ENCODE data around the gene LCN10. TPM values are rescaled to one million over a fixed set of nuclear protein-coding genes. Genes with fewer than 3 reads are reported as not detected.
A peak's percentile ranks its signal among the peaks of the same experiment; 100 is the strongest.

Gene LCN10
- total and polyA plus RNA-seq, 2 donors (not counting 3 experiments of a cell fraction or from before 2014, with no cell fraction given), result not detected

DNA sequence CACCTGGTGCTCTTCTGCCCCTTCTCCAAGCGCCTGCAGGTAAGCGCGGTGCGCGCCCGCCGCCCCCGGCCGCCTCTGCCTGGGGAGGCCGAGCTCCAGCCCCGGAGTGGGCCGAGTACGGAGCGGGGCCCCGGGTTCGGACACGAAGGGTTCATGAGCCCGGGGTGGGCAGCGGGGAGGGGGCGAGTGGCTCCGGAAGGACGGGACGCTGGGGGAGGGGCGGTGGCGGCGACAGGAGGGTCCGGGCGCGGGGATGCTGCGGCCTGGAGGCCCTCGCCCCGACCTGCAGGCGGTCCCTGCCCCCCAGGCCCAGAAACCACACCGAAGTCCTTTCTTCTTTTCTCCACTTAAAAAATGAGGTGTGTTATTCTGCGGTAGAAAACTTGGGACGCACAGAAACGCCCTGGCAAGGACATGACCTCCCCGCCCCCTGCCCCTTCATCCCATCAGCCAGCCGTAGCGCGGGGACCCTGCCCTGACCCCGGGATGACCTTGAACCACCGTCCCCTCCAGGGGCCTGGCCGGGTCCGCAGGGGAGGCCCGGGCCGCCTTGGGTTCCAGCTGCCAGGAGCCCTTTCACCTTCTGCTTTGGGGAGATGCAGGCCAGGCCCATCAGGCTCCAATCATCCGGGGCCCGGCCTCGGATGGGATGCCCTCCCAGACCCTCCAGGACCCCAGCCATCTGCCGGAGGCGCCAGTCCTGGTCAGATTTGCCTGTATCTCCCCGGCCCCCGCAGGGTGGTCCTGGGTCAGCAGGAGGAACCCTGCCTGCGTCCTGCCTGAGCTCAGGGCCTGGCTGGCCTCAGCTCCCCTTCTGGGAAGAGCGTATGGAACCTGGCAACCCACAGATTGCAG is 29.8 kb downstream of the LCN10 start:
- Histone ChIP-seq H3K9me3 (replicated peaks; ENCODE audit: control insufficient read depth, insufficient read depth, low read length) (no peaks in the 10 kb centered on the region), H4K20me1 (replicated peaks; ENCODE audit: control insufficient read depth, extremely low read depth, insufficient read depth, low read length) (no peaks in the 10 kb centered on the region), H3K9me1 (replicated peaks; ENCODE audit: control insufficient read depth, extremely low read depth, insufficient read depth, low read length) (no peaks in the 10 kb centered on the region), H3K4me3 (replicated peaks in 1 of 3; ENCODE audit: insufficient read depth in 1 of 3, low read depth in 1 of 3, low read length in 3 of 3) (peak overlapping the region; percentile 68 to 81 (median 75)), H3K4me2 (ENCODE audit: insufficient read depth, low read length) (peak overlapping the region; percentile 78), H3K36me3 (ENCODE audit: control insufficient read depth in 2 of 2, extremely low read depth in 1 of 2, insufficient read depth in 2 of 2, low read length in 2 of 2) (peaks cover 0 to 6% of the 10 kb centered on the region in 2 experiments), H3K4me1 (ENCODE audit: control insufficient read depth, extremely low read depth, insufficient read depth, low read length) (peaks cover 27% of the 10 kb centered on the region), H3K27ac (ENCODE audit: insufficient read depth, low read depth, low read length) (peak overlapping the region; percentile 96), H3K9ac (replicated peaks; ENCODE audit: extremely low read depth, insufficient read depth, low read length) (peak overlapping the region; percentile 80), H3K27me3 (ENCODE audit: control insufficient read depth in 2 of 2, insufficient read depth in 2 of 2, low read length in 2 of 2) (no peaks in the 10 kb centered on the region), H2AFZ (ENCODE audit: low read depth, low read length) (no peak overlapping the region), H3K79me2 (ENCODE audit: control insufficient read depth, insufficient read depth, low read length) (peaks cover 38% of the 10 kb centered on the region)
- dilution Hi-C loops (cut with MboI; ENCODE audit: extremely low pct_ligation_motif_present, low sequenced_read_pairs) (no loop called here), intact Hi-C loops (cut with micrococcal nuclease) (loop anchor here (1.0 to 5.0 kb wide), 6 partner anchors 8 to 350 kb away; partner anchors contain the start of genes AGPAT2, DNLZ and SEC16A)
- DNase-seq (ENCODE audit: low read depth, low spot score) (no peak), FAIRE-seq (peak; percentile 37)
- ChIA-PET POLR2A (interaction anchor here (1.1 to 3.8 kb wide), 6 partner anchors 9 to 39 kb away, joined by 3 to 32 read pairs (median 8); partner anchors contain the start of gene AGPAT2), CTCF (interaction anchor here (1.5 to 2.1 kb wide), 4 partner anchors 14 to 69 kb away, joined by 4 to 16 read pairs (median 5); no protein-coding TSS in a partner anchor)
- BruUV-seq (replicated peaks), result TSS peak; percentile 28
- TF ChIP-seq JUN (IDR thresholded peaks at IDR 0.05; ENCODE audit: borderline replicate concordance, insufficient read depth, insufficient read length, low read depth) (no peak), POLR2A (IDR thresholded peaks at IDR 0.05; ENCODE audit: low read depth, low read length) (no peak), FOS (IDR thresholded peaks at IDR 0.05; ENCODE audit: borderline replicate concordance, insufficient read depth, low read length) (no peak), MYC (IDR thresholded peaks at IDR 0.05; ENCODE audit: low read depth, low read length) (no peak), GATA2 (IDR thresholded peaks at IDR 0.05; ENCODE audit: insufficient read depth, insufficient read length, low read depth, low read length) (no peak), EZH2 (IDR thresholded peaks at IDR 0.05; ENCODE audit: borderline replicate concordance, low read depth, low read length, severe bottlenecking) (no peak), POLR2AphosphoS5 (IDR thresholded peaks at IDR 0.05; ENCODE audit: insufficient read depth, low read depth, low read length) (no peak)
- TF ChIP-seq, protein P1, sequence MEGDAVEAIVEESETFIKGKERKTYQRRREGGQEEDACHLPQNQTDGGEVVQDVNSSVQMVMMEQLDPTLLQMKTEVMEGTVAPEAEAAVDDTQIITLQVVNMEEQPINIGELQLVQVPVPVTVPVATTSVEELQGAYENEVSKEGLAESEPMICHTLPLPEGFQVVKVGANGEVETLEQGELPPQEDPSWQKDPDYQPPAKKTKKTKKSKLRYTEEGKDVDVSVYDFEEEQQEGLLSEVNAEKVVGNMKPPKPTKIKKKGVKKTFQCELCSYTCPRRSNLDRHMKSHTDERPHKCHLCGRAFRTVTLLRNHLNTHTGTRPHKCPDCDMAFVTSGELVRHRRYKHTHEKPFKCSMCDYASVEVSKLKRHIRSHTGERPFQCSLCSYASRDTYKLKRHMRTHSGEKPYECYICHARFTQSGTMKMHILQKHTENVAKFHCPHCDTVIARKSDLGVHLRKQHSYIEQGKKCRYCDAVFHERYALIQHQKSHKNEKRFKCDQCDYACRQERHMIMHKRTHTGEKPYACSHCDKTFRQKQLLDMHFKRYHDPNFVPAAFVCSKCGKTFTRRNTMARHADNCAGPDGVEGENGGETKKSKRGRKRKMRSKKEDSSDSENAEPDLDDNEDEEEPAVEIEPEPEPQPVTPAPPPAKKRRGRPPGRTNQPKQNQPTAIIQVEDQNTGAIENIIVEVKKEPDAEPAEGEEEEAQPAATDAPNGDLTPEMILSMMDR (IDR thresholded peaks at IDR 0.05; ENCODE audit: extremely low read depth in 1 of 2, insufficient read depth in 1 of 2, low read depth in 1 of 2, low read length in 2 of 2), result no peak
- TF ChIP-seq, protein P2, sequence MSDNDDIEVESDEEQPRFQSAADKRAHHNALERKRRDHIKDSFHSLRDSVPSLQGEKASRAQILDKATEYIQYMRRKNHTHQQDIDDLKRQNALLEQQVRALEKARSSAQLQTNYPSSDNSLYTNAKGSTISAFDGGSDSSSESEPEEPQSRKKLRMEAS (IDR thresholded peaks at IDR 0.05; ENCODE audit: insufficient read depth, insufficient read length), result no peak
